NCI-H345 (cell line): ENCODE measurements around the gene ADCY7.

Source experiments
- DNase-seq: peaks from one replicate; lab custom pipeline; 2025; lab: John Stamatoyannopoulos, UW

The ADCY7 gene

GRCh38 chr16:50267651-50268050 lies 1.3 kb downstream of the ADCY7 start:
- DNase-seq: no peak

DNA sequence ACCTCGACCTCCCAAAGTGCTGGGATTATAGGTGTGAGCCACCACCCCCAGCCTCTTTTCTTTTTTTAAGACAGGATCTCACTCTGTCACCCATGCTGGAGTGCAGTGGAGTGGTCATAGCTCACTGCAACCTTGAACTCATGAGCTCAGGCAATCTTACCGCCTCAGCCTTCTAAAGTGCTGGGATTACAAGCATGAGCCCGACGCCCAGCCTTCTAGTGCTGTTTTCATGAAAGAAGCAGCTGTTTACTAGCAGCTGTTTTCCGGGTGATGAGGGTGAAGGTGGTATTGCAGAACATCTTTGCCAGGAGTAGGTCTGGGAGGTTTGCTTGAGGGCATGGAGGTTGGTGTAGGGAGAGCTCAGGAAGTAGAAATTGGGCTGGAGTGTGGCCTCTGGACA lies 2.0 kb downstream of the ADCY7 start:
- no peak for DNase-seq

DNA sequence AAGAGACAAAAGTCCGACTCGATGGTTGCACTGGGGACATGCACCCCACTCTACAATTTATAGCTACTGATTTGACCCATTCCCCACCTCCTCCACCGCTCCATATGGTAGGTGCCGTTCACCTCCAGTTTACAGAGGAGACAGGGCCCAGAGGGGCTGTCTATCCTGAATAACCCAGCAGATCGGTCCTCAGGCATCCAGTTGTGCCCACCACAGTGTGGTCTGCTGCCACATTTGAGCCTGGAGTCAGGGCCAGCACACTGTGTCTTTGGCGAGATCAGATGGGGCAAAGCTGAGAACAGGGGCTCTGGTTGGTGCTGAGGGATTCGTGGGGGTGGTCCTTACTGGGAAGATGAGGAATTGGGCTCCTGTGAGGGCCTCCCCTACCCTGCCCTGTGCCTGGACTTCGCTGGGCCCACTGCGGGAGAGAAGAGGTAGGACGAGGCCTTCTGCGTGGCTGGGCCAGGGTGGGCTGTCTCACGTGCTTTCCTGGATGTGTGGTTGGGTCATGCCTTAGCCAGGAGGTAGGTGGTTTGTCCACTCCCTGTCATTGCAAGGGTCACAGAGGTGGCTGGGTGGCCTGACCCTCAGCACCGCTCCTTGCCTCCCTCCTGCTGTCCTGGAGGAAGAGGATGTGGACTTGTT lies 2.8 kb downstream of the ADCY7 start:
- no peak for DNase-seq

DNA sequence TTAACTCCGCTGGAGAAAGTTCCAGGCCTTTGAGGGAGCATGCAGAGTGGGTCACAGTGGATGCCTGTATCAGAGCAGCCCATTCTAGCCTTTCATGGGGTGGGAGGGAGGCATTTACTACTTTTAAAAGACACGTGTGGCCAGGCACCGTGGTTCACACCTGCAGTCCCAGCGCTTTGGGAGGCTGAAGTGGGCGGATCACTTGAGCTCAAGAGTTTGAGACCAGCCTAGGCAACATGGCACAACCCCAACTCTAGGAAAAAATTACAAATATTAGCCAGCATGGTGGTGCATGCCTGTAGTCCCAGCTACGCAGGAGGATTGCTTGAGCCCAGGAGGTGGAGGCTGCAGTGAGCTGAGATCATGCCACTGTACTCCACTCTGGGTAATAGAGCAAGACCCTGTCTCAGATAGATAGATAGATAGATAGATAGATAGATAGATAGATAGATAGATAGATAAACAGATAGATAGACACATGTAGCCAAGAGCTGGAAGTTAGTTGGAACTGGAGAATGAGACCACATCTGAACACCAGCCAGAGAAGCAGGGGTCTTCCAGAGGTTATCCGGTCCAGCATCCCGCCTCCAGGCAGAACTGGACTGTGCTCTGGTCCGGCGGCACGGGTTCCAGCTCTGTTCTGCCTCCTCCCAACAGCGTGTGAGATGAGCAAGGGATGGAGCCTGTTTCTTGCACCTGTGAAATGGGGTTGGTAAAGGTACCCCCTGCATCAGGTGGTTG lies 3.6 kb downstream of the ADCY7 start:
- DNase-seq: no peak

DNA sequence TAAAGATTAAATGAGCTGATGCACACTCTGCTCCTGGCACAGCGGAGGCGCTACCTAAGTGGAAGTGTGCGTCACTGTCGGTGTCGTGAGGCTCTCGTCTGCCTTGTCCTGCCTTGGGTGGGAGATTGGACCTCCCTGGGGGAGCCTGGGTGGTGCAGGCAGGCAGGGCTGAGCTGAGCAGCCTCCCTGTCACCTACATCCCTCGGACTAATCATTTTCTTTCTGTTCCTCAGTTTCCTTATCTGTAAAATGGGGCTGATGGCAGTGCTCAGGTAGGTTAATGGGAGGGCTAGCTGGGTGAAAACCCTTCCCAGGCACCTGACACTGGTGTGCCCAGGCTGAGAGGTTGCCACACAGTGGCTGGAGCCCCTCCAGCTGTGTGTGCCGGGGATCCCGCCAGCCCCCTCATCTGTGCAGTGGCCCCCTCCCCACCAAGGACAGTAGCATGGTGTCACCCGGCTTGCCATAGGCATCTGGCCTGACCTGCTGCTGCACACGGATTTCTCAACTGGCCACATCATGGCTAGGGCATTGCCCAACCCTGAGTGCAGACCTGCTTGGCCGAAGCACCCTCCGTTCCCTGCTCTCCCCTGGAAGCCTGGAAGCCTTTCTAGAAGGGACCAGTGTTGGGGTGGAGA lies 4.3 kb downstream of the ADCY7 start:
- DNase-seq: no peak

GRCh38 chr16:50271148-50272041 lies 5.0 kb downstream of the ADCY7 start:
- DNase-seq: no peak

GRCh38 chr16:50272111-50272571 lies 5.8 kb downstream of the ADCY7 start:
- no peak for DNase-seq

DNA sequence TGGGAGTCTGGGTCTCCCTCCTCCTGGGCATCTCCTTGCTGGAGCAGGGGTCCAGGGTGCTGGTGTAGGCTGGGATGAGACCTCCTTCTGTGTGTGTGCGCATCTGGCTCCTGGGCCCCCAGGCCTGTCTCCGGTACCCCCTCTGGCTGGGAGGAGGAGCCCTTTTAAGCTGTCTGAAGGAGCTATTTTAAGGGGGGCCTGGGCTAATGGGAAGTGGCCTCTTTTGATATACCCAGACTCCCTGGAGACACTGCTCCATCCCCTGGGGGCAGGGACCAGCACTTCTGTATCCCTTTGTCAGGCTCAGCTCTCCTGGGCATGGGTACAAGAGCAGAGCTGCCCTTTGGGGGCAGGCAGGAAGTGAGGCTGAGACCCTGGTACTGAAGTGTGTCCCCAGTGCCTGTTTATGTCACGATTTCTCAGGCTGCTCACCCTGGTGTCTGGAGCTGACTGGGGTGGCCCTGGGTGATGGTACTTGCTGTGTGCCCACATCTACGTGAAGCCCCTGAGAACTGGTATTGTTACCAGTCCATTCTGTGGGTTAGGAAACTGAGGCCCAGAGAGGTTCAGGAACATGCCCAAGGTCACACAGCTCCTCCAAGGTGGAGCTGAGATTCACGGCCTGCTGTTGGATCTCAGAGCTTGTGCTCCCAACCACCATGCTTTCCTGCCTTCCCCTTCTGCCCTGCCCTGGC lies 6.5 kb downstream of the ADCY7 start:
- DNase-seq: no peak

GRCh38 chr16:50273382-50273690 lies 7.0 kb downstream of the ADCY7 start:
- DNase-seq: no peak

GRCh38 chr16:50273888-50274325 lies 7.6 kb downstream of the ADCY7 start:
- no peak for DNase-seq

- DNase-seq: no peak
These were observed 8.2 kb downstream of the ADCY7 start for GRCh38 chr16:50274326-50275097.

DNA sequence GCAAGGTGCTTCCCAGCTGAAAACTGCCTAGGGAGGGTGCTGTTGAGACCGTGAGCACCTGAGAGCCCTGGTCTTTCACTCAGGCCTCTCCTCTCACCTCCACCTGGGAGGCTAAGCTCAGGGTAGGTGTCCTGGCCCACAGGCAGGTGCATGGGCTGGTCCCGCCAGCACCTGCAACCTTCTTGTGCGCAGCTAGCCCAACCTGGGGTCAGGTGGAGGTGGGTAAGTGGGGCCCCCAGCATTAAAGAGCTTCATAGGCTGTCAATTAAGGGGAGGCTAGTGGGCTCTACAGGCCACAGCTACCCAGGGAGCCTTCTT lies 8.7 kb downstream of the ADCY7 start:
- no peak for DNase-seq

GRCh38 chr16:50275428-50276325 lies 9.3 kb downstream of the ADCY7 start:
- DNase-seq: no peak

DNA sequence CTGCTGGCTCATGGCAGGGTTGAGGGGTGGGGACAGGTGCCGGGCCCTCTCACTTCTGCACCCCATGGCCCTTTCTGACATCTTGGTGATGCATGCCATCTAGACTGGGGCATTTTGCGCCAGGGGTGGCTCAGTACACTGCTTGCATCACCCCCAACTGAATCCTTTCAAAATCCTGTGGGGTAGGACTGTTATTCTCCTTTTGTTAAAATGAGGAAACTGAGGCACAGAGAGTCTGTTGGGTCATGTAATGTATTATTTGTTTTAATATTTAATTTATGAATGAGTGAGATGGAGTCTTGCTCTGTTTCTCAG lies 9.9 kb downstream of the ADCY7 start:
- DNase-seq: no peak

DNA sequence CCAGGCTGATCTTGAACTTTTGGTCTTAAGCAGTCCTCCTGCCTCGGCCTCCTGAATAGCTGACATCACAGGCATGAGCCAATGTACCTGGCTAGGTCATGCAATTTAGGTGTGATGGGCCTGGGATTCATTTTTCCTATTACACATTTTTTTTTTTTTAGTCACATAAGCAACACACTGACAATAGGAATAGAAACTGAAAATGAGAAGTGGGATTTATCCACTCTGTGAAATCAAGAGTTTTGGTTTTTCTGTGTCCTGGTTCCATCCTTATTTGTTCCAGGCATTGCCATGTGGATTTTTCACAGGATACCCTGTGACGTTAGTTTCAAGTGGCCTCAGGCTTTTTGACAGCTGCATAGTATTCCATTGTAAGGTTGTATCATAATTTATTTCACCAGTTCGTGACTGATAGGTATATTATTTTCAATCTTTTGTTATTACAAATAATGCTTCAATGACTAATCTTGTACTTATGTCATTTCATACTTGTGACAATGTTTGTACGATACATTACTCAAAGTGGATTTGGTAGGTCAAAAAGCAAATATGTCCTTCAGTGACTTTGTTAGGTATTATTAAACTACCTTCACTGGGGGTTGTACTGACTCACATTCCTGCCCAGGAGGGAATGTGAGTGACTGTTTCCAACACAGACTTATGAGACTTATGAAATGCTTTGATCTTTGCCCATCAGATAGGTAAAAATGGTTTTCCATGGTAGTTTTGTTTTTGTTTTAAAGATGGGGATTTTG lies 10.6 kb downstream of the ADCY7 start:
- DNase-seq: no peak

DNA sequence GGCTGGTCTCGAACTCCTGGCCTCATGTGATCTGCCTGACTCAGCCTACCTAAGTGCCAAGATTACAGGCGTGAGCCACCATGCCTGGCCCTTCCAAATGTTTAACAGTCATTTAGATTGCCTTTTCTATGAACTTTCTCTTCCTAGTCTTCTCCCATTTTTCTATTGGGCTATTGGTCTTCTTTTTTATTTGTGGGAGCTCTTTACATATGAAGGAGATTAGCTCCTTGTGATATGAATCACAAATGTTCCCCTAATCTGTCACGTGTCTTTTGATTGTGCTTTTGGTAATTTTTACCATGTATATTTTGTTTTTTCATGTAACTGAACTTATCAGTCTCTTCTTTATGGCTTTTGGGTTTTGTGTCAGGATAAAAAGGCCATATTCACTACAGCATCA lies 11.9 kb downstream of the ADCY7 start:
- no peak for DNase-seq

- DNase-seq: no peak
These were observed 13.1 kb downstream of the ADCY7 start for GRCh38 chr16:50279504-50279865.

GRCh38 chr16:50280932-50281331 lies 14.6 kb downstream of the ADCY7 start:
- DNase-seq: no peak

GRCh38 chr16:50281391-50282009 lies 15.1 kb downstream of the ADCY7 start:
- DNase-seq: no peak
